K562 (cell line): ENCODE measurements around the gene TMED4. TPM values are rescaled to one million over a fixed set of nuclear protein-coding genes. Genes with fewer than 3 reads are reported as not detected.
A peak's percentile ranks its signal among the peaks of the same experiment; 100 is the strongest.

Source experiments
- CEBPZ ChIP-seq: fragments of 150-350 bp; IDR thresholded peaks from 2 replicates; pipeline ENCODE4 v1.6.1; 2014; ENCODE audit warnings: low read depth, mild to moderate bottlenecking, low read length, borderline replicate concordance
- DNMT1 ChIP-seq: fragments of 450-650 bp; IDR thresholded peaks from 2 replicates; pipeline ENCODE4 v1.6.1; 2016; ENCODE audit warnings: antibody characterized with exemption, mild to moderate bottlenecking
- FOXM1 ChIP-seq, 2 experiments: fragments of 450-650 bp in 1 of 2; sonication (generic) in 1 of 2; formaldehyde crosslinking in 1 of 2; IDR thresholded peaks; 2 replicates each; pipeline versions ENCODE4 v1.6.1 to v1.9.0; 2017 to 2022; ENCODE audit warnings: low read depth in 2 of 2, mild to moderate bottlenecking in 2 of 2, missing genetic modification reagents in 1 of 2, moderate library complexity in 1 of 2
- GATA2 ChIP-seq: sonication (generic); formaldehyde crosslinking; IDR thresholded peaks from 2 replicates; pipeline ENCODE4 v1.4.0; 2020; ENCODE audit warnings: mild to moderate bottlenecking, missing genetic modification reagents
- JUN ChIP-seq, 2 experiments: sonication (generic) in 1 of 2; formaldehyde crosslinking in 1 of 2; IDR thresholded peaks; 2 replicates each; pipeline versions ENCODE4 v1.6.1 to v1.8.0; 2012 to 2022; ENCODE audit warnings: borderline replicate concordance in 2 of 2, mild to moderate bottlenecking in 2 of 2, improper control_type of control experiment in 1 of 2, low read depth in 1 of 2, low read length in 1 of 2, missing genetic modification reagents in 1 of 2
- MXI1 ChIP-seq: IDR thresholded peaks from 2 replicates; pipeline ENCODE4 v1.6.1; 2011; ENCODE audit warnings: low read depth, mild to moderate bottlenecking, improper control_type of control experiment, low read length
- NFIX ChIP-seq: fragments of 250-450 bp; sonication (Bioruptor Pico); IDR thresholded peaks from 2 replicates; pipeline ENCODE4 v1.4.0; 2020; ENCODE audit warnings: low read depth, mild to moderate bottlenecking, moderate library complexity
- THRA ChIP-seq: fragments of 450-650 bp; IDR thresholded peaks from 2 replicates; pipeline ENCODE4 v1.6.1; 2017; ENCODE audit warnings: mild to moderate bottlenecking, moderate library complexity
- ZBTB9 ChIP-seq: fragments of 450-650 bp; formaldehyde crosslinking; IDR thresholded peaks from 2 replicates; pipeline ENCODE4 v1.4.0; 2020; ENCODE audit warnings: mild to moderate bottlenecking, moderate library complexity
- ZNF766 ChIP-seq: fragments of 200-800 bp; sonication (Bioruptor generic); conservative IDR thresholded peaks from 2 replicates; pipeline ENCODE4 v1.6.1; 2016; ENCODE audit warnings: missing genetic modification characterization, missing compliant biosample characterization
- polyA plus RNA-seq, 8 experiments: library from polyadenylated mRNA; depleted of rRNA in 4 of 8; stranded (reverse) in 5 of 8; unstranded in 3 of 8; fragments of >200 nt; fragmentation: Nextera tagmentation in 2 of 8; fragmentation: Illumina TruSeq in 1 of 8; extraction: Ambion mirVana in 2 of 8; extraction: Trizol in 1 of 8; gene quantifications; 2 replicates each; pipeline versions ENCODE4 v1.2.1 to v1.2.3, GENCODE V29; 2011 to 2014; ENCODE audit warnings: inconsistent platforms in 1 of 8, missing spikeins in 1 of 8
- total RNA-seq, 7 experiments: library from RNA; depleted of rRNA in 6 of 7; stranded (reverse); fragments of >200 nt in 6 of 7; fragmentation: Illumina TruSeq in 2 of 7; extraction: Trizol in 2 of 7; gene quantifications; 2 replicates each; pipeline versions ENCODE4 v1.2.1 to v1.2.3, GENCODE V29; 2011 to 2021; ENCODE audit warnings: low replicate concordance in 1 of 7

TMED4 gene
- total and polyA plus RNA-seq, 9 of the 15 experiments (the other 6 are each of a cell fraction or from before 2014, with no cell fraction given), result 20.3 to 64.0 (median 42.1) TPM

- no peak for TF ChIP-seq CEBPZ
- no peak for TF ChIP-seq ZBTB9 (CRISPR knock-in tag)
- TF ChIP-seq FOXM1 (IDR thresholded peaks at IDR 0.05; ENCODE audit: low read depth), result no peak
- TF ChIP-seq FOXM1 (CRISPR knock-in tag; IDR thresholded peaks at IDR 0.05; ENCODE audit: low read depth), result 0 out of 2 replicates have a peak, but pooled peaks have one; percentile 72
- TF ChIP-seq DNMT1, result no peak
- TF ChIP-seq JUN (IDR thresholded peaks at IDR 0.05; ENCODE audit: borderline replicate concordance, low read depth, low read length), result no peak
- TF ChIP-seq JUN (CRISPR knock-in tag; IDR thresholded peaks at IDR 0.05; ENCODE audit: borderline replicate concordance), result 0 out of 2 replicates have a peak, but pooled peaks have one; percentile 22
- TF ChIP-seq NFIX, result no peak
- no peak for TF ChIP-seq THRA
- no peak for TF ChIP-seq MXI1
- peak; percentile 47; the same call in 1 of the 2 replicates for TF ChIP-seq GATA2 (CRISPR knock-in tag)
- no peak for TF ChIP-seq ZNF766
Observed at GRCh38 chr7:44580945-44581878, 819 bp downstream of the TMED4 start (continued).
